Panc1 (cell line): ENCODE data around the gene RAPSN. TPM values are rescaled to one million over a fixed set of nuclear protein-coding genes. Genes with fewer than 3 reads are reported as not detected.

Source experiments
- microRNA-seq: library from miRNA; unstranded; fragments of <30 nt; microRNA quantifications from one replicate; pipeline ENCODE4 v1.1.0, GENCODE V29; 2020; ENCODE audit not compliant: unreplicated experiment
- total RNA-seq: library from RNA; stranded (reverse); gene quantifications from one replicate; pipeline ENCODE4 v1.2.1, GENCODE V29; 2021; ENCODE audit not compliant: unreplicated experiment

The RAPSN gene
- total RNA-seq, 1 experiment from 2014 or later = 1.8 TPM

Small RNA genes within 50 kb of the gene (microRNA-seq; reads per million reads assigned to microRNA genes)
- not detected for gene MIR4487

Other genes starting within 250 kb of the RAPSN start
- gene DDB2, start 234.2 kb downstream of the RAPSN start, total RNA-seq = 33.6 TPM
- 28.4 TPM for gene ACP2, start 200.3 kb downstream of the RAPSN start, total RNA-seq
- 17.2 TPM for gene NR1H3, start 191.1 kb downstream of the RAPSN start, total RNA-seq
- gene MADD, start 179.0 kb downstream of the RAPSN start, total RNA-seq = 51.1 TPM
- gene MYBPC3, start 96.4 kb downstream of the RAPSN start, total RNA-seq = not detected
- 0.31 TPM for gene SPI1, start 70.6 kb downstream of the RAPSN start, total RNA-seq
- gene SLC39A13, start 40.5 kb downstream of the RAPSN start, total RNA-seq = 50.2 TPM
- gene PSMC3, start 22.7 kb downstream of the RAPSN start, total RNA-seq = 181 TPM
- 160 TPM for gene CELF1, start 104.0 kb upstream of the RAPSN start, total RNA-seq
- 81.0 TPM for gene PTPMT1, start 116.5 kb upstream of the RAPSN start, total RNA-seq
- 23.2 TPM for gene KBTBD4, start 129.8 kb upstream of the RAPSN start, total RNA-seq
- 135 TPM for gene NDUFS3, start 129.9 kb upstream of the RAPSN start, total RNA-seq
- gene FAM180B, start 137.5 kb upstream of the RAPSN start, total RNA-seq = not detected
- not detected for gene C1QTNF4, start 145.3 kb upstream of the RAPSN start, total RNA-seq
- 230 TPM for gene MTCH2, start 193.4 kb upstream of the RAPSN start, total RNA-seq